Body of pancreas (tissue), 4 donors: ENCODE data around the gene GRB10.

Experiments
- CTCF ChIP-seq, 7 experiments: fragments of 450-650 bp in 4 of 7; fragments of 200-600 bp in 3 of 7; sonication (generic) in 3 of 7; IDR thresholded peaks; one replicate each; pipeline ENCODE4 v1.5.1; 2016 to 2019; ENCODE audit warnings: antibody characterized with exemption in 7 of 7
- POLR2A ChIP-seq, 3 donors: fragments of 450-650 bp; IDR thresholded peaks; one replicate each; pipeline ENCODE4 v1.6.1; 2016; ENCODE audit warnings: antibody characterized with exemption in 3 of 3, mild to moderate bottlenecking in 2 of 3

GRCh38 chr7:50781381-50782293 lies 1.1 kb downstream of the GRB10 start:
- no peak for TF ChIP-seq CTCF (IDR thresholded peaks at IDR 0.05)
- no peak for TF ChIP-seq POLR2A (IDR thresholded peaks at IDR 0.05)
